ENCODE measurements around the gene VSTM4.

VSTM4 gene

DNA sequence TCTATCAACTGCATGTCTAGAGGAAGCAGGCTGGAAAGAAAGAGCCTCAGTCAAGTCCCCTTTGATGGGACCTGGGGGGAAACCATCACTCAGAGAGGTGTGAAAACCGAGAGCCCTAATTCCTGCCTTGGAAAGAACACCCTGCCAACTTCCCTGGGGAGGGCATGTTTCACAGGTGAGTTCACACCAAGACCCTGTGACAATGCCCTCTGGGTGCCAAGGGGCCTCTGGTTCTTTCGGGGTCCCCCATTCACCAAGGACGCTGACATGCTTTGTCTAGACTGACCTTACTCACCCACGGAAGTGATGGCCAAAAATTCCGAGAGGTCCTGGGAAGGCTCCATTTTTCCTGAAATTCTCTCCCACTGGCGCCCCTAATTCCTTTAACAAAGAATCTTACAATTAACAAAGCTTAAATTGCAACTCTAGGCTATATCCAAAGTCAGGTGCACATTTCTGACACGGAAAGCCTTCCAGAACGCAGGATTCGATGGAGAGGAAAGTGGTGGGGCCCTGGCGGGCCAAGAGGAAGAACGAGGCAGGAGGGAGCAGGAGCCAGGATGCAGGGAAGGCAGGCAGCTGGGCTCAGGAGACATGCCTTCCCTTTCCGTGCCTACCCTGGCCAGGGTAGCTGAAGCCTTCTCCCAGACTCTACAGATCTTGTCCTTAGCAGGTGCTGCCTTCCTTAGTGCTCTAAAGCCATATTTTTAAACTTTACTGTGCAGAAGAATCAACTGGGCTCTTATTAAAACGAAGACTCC, 23.7 kb downstream of the VSTM4 start:
- DNase-seq = no peak

DNA sequence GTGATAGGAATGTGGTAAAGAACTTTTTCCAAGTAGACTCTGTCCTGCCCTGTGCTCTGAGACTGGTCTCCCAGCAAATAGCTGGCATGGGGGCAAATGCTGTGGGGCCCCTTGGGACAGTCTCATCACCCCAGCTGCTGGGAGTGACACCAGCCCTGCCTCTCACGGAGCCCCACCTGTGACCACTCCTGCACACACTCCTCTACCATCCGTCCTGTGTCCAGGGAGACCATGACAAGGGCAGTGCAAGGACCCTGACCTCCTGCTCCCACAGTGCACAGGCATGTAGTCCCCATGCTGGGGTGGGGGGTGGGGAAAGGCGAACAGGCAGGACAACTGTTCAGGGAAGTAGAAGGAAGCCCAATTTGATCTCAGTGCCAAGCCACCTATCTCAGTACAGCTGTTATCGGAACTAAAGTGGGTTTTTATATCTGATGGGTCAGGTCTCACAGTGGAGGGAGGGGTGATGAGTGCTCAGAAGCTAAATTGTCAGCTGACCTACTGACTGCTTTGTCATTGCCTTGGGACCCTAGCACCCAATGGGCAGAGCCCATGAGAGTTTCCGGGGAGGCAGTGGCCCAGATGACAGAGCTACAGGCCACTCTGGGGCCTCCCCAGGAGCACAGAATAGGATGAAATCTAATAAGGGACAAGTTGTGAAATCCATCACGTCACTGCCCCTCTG, 24.5 kb downstream of the VSTM4 start:
- no peak for DNase-seq

DNA sequence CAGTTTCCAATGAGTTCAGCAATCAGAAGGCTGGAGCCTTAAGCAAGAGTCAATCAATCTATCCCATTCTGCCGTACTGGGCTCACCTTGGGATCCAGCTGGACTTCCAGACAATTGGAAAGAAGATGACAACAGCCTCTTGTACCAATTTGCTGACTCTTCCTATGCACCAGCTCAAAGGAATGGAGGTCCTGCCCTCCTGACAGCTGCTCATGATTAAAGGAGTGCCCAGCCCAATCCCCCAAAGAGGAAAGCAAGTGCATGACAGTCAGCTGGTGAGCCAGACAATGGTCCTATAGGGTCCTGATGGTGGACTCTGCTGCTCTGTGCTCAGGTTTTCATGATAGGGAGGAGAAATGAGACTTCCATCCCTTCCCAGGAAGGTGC, 25.1 kb downstream of the VSTM4 start:
- DNase-seq = no peak

DNA sequence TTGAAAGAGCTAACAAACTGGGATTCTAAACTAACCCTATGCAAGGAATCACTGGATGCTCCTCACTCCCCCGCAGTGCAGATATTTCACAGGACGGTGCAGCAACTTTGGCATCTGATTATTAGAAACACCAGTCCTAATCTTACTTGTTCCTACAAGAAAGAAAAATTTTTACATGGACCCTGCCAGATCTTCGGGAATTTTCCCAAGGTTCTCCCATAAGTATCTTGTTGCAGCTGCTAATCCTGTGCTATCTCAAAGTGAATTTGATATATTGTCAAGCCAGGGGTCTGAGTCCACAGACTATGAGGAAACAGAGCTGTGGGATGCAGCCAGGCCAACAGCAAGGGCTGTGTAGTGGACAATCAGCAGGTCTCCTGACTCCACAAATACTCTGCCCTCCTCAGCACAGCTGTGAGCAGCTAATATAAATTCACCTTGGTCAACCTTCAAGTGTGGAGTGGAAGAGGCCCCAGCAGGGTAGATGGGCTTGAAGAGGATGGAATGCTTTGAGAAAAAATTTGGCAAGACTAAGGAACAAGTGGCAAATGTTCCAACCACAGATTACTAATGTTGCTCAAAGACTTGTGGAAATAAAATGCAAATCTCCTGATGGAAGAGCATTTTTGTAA, 25.6 kb downstream of the VSTM4 start:
- no peak for DNase-seq

DNA sequence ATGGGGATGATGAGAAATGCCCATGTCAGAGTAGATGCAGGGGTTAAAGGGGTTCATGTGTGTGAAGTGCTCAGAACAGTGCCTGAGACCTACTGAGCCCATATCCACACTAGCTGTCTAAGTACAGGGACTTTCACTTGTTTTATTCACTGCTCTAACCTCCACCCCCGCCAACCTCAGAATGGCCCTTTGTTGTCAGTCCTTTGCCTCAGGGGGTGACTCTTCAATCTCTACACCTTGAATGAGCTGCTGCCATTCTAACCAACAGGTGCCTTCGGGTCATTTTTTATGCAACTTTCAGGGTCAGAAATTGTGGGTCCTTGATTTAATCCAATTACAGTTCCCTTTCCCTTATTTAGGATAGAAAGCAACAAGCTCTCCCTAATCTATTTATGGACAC, 26.2 kb downstream of the VSTM4 start:
- DNase-seq = no peak

DNA sequence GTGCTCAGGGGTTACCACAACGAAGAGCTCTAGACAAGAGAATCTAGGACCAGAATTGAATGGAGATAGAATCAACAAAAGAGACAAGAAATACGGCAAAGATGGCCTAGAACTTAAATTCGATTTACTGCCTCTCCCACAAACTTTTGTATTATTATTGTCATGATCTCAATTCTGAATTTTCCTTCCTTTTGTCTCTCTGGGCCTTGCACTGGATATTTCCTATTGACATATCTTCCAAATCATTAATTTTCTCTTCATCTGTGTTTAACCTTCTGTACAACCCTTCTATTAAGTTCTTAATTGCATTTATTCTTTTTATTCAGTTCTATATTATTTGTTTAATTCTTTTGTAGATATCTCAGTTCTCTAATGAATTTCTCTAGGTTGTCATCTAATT, 28.4 kb downstream of the VSTM4 start:
- DNase-seq = no peak

DNA sequence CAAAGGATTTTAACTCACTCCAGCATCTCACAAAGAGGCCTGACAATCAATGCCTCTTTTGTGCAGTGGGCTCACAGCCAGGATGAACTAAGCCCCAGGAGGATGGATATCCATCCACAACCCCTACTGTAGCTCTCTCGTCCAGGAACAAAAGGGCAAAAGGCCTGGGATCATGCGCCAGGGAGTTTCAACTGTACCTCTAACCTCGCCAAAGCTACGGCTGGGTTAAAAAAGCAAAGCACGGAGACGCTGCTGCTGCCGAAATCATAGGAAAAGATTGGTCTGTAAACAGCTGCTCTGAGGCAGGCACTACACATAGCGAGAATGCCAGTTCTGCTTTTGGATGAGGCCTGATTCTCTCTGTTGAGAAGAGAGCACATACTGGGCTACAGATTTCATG, 32.1 kb downstream of the VSTM4 start:
- DNase-seq = no peak

DNA sequence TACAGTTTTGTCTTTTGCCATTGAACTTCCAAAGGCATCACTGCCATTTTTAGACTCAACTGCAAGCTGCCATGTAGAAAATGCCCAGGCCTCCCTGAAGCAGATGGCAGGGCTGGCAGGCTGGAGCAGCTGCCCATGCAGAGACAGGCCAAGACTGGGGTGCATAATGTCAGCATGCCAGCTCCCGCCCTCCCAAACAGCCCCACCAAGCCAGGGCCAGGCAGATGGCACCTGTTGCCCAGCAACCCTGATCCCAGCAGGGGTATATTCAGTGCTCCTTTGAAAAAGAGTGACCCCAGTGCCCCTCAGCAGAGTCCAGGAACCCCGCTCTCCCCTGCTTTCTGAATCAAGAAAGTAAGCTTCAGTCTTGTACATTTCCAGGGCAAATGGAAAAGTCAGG, 32.6 kb downstream of the VSTM4 start:
- no peak for DNase-seq

DNA sequence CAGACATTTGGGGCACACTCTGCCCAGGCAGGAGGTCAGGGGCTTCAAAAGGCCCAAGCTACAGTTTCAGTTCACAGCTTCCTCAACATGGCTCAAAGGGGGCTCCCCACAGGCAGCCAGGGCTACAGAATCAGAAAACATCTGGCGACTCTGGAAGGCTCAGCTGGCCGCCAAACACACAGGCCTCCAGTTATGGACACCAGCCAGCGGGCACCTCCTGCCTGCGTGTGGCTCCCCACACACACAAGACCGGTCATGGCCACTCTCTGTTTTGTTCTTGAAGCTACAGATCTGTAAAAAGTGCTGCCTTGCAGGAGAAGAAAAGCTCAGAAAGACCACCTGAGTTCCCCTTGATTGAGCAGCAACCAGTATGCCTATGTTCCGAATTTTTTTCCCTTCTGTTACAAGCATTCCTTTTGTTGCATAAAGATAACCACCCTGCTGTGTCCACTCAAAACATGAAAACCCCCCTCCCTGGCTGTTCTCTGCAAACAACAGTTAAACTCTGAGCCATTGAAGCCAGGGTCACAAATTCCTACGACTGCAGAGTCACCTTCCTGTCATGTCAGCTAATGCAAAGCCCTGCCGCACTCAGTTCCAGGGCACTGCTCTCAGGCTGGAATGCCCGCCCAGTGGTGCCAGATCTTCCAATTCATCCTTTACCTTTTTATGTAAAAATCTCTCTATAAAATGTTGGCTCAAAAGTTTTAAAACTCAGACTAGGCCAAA, 33.6 kb downstream of the VSTM4 start:
- no peak for DNase-seq

DNA sequence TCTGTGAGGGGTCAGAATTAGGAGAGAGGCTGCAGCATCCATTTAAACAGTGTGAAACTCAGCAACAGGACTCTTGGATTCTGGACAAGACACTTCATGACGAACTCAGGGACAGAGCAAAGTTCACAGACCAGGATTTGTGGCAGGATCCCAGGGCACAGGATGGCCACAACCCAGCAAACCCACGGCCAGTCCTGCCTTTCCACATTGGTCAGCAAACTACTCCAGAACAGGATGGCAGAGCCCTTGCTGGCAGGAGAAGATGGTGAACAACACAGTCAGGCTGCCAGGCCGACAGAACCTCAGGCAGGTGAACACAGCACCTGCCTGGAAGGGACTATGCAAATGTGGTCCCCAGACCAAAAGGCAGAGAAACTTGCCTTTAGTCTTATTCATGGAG, 34.4 kb downstream of the VSTM4 start:
- no peak for DNase-seq

DNA sequence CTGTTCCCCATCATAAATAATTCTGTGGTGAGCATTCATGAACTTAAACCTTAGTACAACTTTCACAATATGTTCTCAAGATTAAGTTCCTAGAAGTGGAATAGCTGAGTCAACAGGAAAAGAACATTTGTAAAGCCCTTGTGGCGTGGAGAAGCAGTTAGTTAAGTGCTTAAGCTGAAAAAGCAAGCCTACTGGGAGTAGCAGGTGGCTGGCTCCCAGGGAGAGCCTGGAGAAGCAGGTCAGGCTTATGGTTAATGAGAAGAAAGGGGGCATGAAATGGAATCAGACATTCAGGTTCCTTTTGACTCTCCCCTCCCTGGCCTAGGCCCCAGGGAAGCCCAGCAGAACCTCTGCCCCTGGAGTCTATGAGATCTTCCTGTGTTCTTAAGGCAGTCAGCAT, 35.3 kb downstream of the VSTM4 start:
- DNase-seq = no peak

DNA sequence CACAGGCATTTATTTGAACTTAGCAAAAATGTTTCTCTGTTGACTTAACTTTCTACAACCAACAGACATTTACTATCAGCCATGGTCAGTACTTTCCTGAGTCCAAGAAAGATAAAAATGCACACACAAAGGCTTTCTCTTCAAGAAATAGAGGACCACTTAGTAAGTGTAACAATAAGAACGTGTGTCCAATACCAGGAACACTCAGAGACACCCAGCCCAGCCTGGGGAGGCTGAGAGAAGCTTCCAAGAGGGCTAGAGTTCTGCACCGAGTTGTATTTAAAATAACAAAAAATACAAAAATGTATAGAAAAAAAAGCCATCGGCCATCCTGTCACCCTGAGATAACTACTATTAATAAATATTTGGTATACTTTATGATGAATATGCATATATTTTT, 35.8 kb downstream of the VSTM4 start:
- DNase-seq = no peak

DNA sequence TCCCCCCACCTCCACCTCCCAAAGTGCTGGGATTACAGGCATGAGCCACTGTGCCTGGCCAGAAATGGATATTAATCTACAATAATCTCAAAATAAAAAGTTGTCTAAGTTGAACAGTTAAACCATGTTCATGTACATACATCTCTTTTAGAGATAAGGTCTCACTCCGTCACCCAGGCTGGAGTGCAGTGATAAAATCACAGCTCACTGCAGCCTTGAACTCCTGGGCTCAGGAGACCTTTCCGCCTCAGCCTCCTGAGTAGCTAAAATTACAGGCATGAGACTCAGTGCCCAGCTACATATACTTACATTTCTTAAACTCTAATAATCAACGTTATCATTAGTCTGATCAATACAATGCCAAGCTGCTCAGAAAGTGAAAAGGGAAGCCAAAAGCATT, 36.2 kb downstream of the VSTM4 start:
- DNase-seq = no peak

DNA sequence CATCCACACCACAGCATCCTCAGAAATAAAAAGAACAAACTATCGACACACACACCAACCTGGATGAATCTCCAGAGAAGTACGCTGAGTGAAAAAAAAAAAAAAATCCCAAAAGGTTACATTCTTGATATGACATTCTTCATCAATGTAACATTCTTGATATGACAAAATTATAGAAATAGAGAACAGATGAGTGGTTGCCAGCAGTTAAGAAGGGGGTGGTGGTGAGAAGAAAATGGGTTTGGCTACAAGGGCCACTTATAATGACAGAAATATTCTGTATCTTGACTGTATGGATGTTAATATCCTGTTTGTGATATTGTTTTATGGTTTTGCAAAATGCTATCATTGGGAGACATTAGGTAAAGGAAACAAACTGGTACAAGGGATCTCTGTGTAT, 36.9 kb downstream of the VSTM4 start:
- no peak for DNase-seq

DNA sequence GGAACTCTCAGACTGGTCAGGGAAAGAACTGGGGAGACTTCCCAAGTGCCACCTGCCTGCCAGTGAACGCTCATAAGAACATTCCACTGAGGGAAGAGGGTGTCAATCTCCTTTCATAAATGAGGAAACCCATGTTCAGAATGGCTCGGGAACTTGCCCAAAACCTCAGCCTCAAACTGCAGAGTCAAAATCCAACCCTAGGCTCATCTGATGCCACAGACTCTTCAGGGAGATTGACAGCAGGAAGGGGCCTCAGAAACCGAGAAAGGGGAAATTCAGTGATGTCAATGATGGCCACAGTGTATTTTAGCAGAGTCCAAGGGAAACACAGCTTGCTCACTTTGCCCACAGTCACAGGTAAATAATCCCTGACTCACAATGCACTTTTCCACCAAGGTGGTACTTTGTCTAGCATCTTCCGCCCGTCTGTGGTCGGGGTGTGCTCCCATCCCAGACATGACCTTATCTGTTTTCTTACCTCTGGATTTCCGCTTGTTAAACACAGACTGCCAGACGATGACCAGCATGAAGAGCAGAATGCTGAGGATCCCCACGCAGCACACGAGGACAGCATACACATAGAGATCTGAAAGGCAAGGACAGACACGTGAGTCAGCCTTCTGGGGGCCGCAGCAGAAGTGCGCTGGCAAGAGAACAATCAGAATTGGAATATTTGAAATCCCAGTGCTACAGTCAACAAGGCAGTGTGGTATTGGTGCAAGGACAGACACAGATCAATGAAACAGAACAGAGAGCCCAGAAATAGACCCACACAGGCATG, 38.4 kb downstream of the VSTM4 start:
- DNase-seq = no peak

DNA sequence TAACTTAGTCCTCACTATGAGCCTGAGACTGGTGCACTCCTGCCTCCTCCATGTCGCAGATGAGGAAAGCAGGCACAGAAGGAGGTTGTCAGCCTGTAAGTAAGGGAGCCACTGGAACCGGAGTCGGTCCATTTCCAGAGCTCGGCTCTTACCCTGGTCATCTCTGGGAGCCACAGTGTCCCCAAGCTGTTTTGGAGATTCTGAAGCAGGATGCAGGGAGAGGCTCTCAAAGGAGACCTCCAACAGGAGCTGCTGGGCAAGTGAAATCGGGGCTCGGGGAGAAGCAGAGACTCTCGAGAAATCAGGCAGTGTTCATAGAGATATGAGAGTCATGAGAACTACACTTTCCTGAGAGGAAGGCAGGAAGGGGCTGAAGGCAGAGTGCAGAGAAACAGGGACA, 39.0 kb downstream of the VSTM4 start:
- no peak for DNase-seq

DNA sequence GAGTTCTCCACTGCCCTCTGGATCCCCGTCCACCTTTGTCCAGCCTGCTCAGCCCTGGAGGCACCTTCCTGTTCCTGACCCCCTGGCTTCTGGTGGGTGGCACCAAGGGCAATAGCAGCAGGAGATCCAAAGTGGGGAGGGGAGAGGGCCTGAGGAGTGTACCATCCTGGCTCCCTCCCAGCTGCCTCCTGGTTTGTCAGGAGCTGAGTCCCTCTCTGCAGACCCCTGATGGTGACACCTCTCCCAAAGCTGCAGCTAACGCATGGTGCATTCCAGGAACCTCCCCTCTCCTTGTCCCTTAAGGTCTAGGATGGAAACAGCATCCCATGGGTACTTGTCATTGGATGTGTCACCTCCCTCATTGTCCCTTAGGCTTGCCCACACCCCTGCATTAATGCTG, 39.6 kb downstream of the VSTM4 start:
- no peak for DNase-seq

DNA sequence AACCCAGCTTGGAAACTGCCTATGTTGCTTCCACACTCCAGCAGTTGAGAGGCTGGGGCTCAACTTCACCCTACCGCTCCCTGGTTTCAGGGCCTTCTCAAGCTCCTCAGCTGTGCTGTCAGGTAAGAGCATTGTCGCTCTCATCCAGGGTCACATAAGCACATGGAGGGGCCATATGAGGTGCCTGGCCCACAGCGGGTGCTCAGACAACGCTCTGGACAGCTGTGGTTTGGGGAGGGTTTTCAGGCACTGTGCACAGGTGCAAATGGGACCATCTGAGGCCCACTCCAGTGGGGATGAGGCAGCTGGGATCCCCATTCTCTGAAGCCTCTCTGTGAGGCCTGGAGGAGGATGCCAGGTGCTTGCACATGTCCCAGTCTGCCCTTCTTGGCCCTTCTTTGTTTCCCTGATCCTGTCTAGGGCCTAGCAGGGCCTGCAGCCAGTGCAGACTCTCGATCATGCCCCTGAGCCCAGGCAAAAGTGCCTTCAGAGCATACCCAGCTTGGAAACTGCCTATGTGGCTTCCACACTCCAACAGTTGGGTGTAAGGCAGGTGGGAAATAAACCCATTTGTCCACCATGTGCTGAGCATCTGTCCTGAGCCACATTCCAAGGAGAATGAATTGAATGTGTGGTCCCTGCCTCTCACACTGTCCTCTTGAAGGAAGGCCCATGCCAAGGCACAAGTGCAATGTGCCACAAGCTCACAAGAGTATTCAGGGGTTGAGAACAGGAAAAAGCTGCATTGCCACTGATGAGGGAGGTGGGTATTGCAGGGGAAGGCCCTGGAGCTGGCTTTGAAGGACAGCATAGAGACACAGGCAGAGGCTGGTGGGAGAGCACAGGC, 40.3 kb downstream of the VSTM4 start:
- DNase-seq = no peak

DNA sequence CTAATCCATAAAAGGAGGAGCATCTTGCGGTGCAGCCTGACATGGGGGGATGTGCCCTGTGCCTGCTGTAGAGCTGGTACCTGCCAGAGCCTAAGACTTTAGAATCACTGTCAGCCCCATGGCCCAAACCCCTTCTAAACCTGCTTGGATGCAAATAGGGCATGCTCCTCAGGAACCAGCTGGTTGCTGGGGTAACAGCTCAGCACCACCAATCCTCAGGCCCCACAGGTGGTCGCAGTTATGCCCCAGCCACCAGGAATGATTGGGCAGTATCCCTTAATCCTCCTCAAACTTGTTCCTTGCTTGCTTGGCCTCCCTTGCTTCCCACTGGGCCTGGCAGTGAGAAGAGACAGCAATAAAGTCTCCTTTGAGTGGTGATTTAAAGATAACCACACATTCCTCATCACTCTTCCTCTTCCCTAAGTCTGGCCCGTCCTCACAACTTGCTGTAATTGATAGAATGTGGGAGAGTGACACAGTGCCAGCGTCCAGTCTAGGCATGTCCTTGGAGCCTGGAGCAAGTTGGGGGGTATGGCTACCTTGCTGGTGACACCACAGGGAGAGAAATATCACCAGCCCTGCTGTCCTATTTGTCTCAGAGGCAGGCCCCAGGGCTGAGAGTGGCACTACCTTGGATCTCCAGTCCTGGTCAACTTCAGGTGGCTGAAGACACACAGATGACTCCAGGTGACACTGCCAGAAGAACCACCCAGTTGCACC, 43.0 kb downstream of the VSTM4 start:
- no peak for DNase-seq

DNA sequence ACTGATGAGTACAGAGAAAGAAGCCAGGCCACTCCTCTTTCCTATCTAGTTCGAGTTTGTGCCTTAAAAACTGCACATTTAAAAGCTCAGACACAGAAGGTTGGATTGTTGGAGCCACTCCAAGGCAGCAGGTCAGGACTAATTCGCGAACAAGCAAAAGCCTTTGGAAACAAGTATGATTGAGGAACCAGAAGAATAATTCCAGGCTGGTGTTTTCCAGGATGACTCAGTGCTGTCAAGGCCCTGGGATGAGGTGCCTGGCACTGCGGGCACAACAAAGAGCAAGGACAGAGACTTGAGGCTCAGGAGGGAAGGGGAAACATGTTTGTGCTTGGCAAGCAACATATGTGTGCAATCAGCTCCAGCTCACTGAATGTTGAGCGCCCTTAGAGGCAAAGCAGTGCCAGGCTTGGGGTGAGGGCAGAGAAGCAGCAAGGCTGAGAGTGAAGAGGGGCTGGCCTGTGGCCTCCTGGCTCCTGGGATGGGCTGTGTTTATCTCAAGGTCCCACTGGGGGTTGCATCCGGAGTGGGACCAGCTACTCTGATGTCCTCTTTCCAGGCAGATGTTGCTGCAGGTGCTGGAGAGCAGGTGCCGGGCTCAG, 44.1 kb downstream of the VSTM4 start:
- no peak for DNase-seq

DNA sequence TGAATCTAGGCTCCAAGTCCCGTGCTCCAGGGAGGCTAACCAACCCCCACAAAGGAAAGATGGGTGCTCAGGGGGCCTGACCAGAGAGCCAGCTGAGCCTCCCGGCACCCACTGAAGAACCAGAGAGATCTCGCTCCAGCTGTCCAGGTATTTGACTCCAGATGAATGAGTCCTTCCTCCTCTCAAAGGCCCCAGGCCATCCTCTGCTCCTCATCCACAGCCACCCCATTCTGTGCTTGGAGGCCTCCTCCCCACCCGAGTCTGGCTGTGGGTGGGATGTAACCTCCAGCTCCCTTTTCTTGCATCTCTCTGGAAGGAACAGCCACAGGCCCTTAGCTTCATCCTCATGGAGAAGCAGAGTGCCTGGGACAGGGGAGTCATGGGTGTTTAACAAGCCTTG, 44.6 kb downstream of the VSTM4 start:
- DNase-seq = no peak

Measured in stimulated activated CD4-positive, alpha-beta T cell treated with anti-CD3 and anti-CD28 coated beads, Interleukin-2, amount 100 ng/mL, for 24 hours (primary cell).